A204.1 (cell line): Measurements from ENCODE around the gene CELF2.

Source experiments
- FAIRE-seq: peaks from 2 replicates; lab custom pipeline; 2012; peaks lifted over from hg19 to GRCh38; lab: Jason Lieb, UNC

CELF2 gene

GRCh38 chr10:11280187-11280932 is 262.7 kb downstream of the CELF2 start:
- no peak for FAIRE-seq

- no peak for FAIRE-seq
Observed at GRCh38 chr10:11282156-11282555, 264.5 kb downstream of the CELF2 start.

GRCh38 chr10:11282661-11283060 is 265.0 kb downstream of the CELF2 start:
- FAIRE-seq, result no peak

- FAIRE-seq, result no peak
Observed at GRCh38 chr10:11284291-11285085, 266.8 kb downstream of the CELF2 start.

GRCh38 chr10:11285171-11285570 is 267.5 kb downstream of the CELF2 start:
- no peak for FAIRE-seq

GRCh38 chr10:11286261-11286852 is 268.7 kb downstream of the CELF2 start:
- no peak for FAIRE-seq

- FAIRE-seq, result no peak
Observed at GRCh38 chr10:11288302-11288701, 270.6 kb downstream of the CELF2 start.

GRCh38 chr10:11290156-11290890 is 272.7 kb downstream of the CELF2 start:
- FAIRE-seq, result no peak

- FAIRE-seq, result no peak
Observed at GRCh38 chr10:11292576-11293302, 275.1 kb downstream of the CELF2 start.

- FAIRE-seq, result no peak
Observed at GRCh38 chr10:11293332-11293731, 275.7 kb downstream of the CELF2 start.

- FAIRE-seq, result no peak
Observed at GRCh38 chr10:11294831-11295450, 277.3 kb downstream of the CELF2 start.

GRCh38 chr10:11295492-11295891 is 277.8 kb downstream of the CELF2 start:
- FAIRE-seq, result no peak

- no peak for FAIRE-seq
Observed at GRCh38 chr10:11297136-11297535, 279.5 kb downstream of the CELF2 start.

- no peak for FAIRE-seq
Observed at GRCh38 chr10:11298116-11298515, 280.4 kb downstream of the CELF2 start.

- no peak for FAIRE-seq
Observed at GRCh38 chr10:11299125-11299524, 281.5 kb downstream of the CELF2 start.

GRCh38 chr10:11300026-11300425 is 282.4 kb downstream of the CELF2 start:
- no peak for FAIRE-seq

GRCh38 chr10:11300563-11300962 is 282.9 kb downstream of the CELF2 start:
- no peak for FAIRE-seq

- no peak for FAIRE-seq
Observed at GRCh38 chr10:11301571-11302111, 284.0 kb downstream of the CELF2 start.

GRCh38 chr10:11302181-11302580 is 284.5 kb downstream of the CELF2 start:
- no peak for FAIRE-seq

GRCh38 chr10:11303361-11304170 is 285.9 kb downstream of the CELF2 start:
- no peak for FAIRE-seq
